Progenitor cell of endocrine pancreas (in vitro differentiated cells): ENCODE results near the gene PDCD6IP. TPM values are rescaled to one million over a fixed set of nuclear protein-coding genes. Genes with fewer than 3 reads are reported as not detected.

ENCODE experiments used
- DNase-seq: peaks from one replicate; pipeline ENCODE4 v3.0.0; 2021; ENCODE audit warnings: low spot score; ENCODE audit not compliant: unreplicated experiment
- H3K27ac Mint-ChIP-seq: 2 replicates; pipeline ENCODE4 v1.8.0; 2021; ENCODE audit warnings: mild to moderate bottlenecking, moderate library complexity, mixed read lengths
- H3K27me3 Mint-ChIP-seq: 2 replicates; pipeline ENCODE4 v1.8.0; 2021; ENCODE audit warnings: mixed read lengths
- H3K36me3 Mint-ChIP-seq: 2 replicates; pipeline ENCODE4 v1.8.0; 2022; ENCODE audit warnings: mixed read lengths; ENCODE audit not compliant: insufficient read depth
- H3K4me1 Mint-ChIP-seq: 2 replicates; pipeline ENCODE4 v1.8.0; 2021; ENCODE audit warnings: low read depth, mixed read lengths
- H3K4me3 Mint-ChIP-seq: 2 replicates; pipeline ENCODE4 v1.8.0; 2021; ENCODE audit warnings: low read depth, mild to moderate bottlenecking, moderate library complexity, mixed read lengths
- H3K9me3 Mint-ChIP-seq: 2 replicates; pipeline ENCODE4 v1.8.0; 2021; ENCODE audit warnings: low read depth, mixed read lengths
- CTCF ChIP-seq: fragments of 200-600 bp; sonication (generic); IDR thresholded peaks from one replicate; pipeline ENCODE4 v1.5.0; 2021; ENCODE audit warnings: antibody characterized with exemption, mild to moderate bottlenecking; ENCODE audit not compliant: unreplicated experiment
- total RNA-seq: library from RNA; stranded (reverse); gene quantifications from 2 replicates; pipeline ENCODE4 v1.2.1, GENCODE V29; 2021

The PDCD6IP gene
- total RNA-seq, 1 donor from 2014 or later = 113 TPM

GRCh38 chr3:33825111-33825510 lies 26.7 kb downstream of the PDCD6IP start:
- Mint-ChIP-seq H3K36me3 (peaks cover 14% of the 10 kb centered on the region), H3K27ac (no peak overlapping the region), H3K27me3 (no peaks in the 10 kb centered on the region), H3K9me3 (no peaks in the 10 kb centered on the region), H3K4me1 (no peaks in the 10 kb centered on the region), H3K4me3 (no peak overlapping the region)
- TF ChIP-seq CTCF = no peak
- no peak for DNase-seq

- H3K27ac Mint-ChIP-seq = no peak overlapping the region
- peaks cover 20% of the 10 kb centered on the region for H3K36me3 Mint-ChIP-seq
Observed at GRCh38 chr3:33826206-33826605, 27.8 kb downstream of the PDCD6IP start.

GRCh38 chr3:33826688-33827087 lies 28.3 kb downstream of the PDCD6IP start:
- DNase-seq = no peak
- H3K27ac Mint-ChIP-seq = no peak overlapping the region
- peaks cover 15% of the 10 kb centered on the region for H3K36me3 Mint-ChIP-seq
- no peak overlapping the region for H3K4me3 Mint-ChIP-seq
- H3K4me1 Mint-ChIP-seq = no peaks in the 10 kb centered on the region
- H3K27me3 Mint-ChIP-seq = no peaks in the 10 kb centered on the region
- no peak for TF ChIP-seq CTCF
- no peaks in the 10 kb centered on the region for H3K9me3 Mint-ChIP-seq

More at GRCh38 chr3:33826206-33826605, 27.8 kb downstream of the PDCD6IP start:
- Mint-ChIP-seq H3K4me1 (no peaks in the 10 kb centered on the region), H3K27me3 (no peaks in the 10 kb centered on the region), H3K9me3 (no peaks in the 10 kb centered on the region), H3K4me3 (no peak overlapping the region)
- no peak for TF ChIP-seq CTCF
- no peak for DNase-seq

GRCh38 chr3:33829720-33830119 lies 31.3 kb downstream of the PDCD6IP start:
- Mint-ChIP-seq H3K4me1 (no peaks in the 10 kb centered on the region), H3K36me3 (peaks cover 12% of the 10 kb centered on the region), H3K9me3 (no peaks in the 10 kb centered on the region), H3K27ac (no peak overlapping the region), H3K4me3 (no peak overlapping the region), H3K27me3 (no peaks in the 10 kb centered on the region)
- no peak for TF ChIP-seq CTCF
- DNase-seq = no peak

- Mint-ChIP-seq H3K9me3 (no peaks in the 10 kb centered on the region), H3K4me1 (no peaks in the 10 kb centered on the region), H3K27ac (no peak overlapping the region), H3K36me3 (peaks cover 12% of the 10 kb centered on the region), H3K4me3 (no peak overlapping the region), H3K27me3 (no peaks in the 10 kb centered on the region)
- DNase-seq = no peak
- no peak for TF ChIP-seq CTCF
Observed at GRCh38 chr3:33831053-33831452, 32.6 kb downstream of the PDCD6IP start.
